ENCODE data around the gene CYLD.

Gene CYLD

DNA sequence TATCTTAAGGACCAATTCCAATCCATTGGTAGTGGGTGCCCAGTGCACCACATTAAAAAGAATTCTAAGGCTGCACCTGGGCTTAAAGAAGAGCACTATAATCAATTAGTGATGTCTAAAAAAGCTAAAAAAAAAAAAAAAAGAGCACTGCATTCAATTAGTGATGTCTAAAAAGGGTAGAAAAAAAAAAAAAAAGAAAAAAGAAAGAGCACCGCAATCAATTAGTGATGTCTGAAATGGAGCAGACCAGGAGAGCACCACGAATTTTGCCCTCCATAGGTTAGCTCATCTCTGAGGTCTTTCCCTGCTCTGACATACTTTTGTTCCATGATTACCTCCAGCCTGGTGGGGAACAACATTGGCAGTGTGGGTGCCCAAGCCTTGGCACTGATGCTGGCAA lies 18.9 kb upstream of the CYLD start:
- Histone ChIP-seq H3K4me3 (no peak overlapping the region), H4K20me1 (no peaks in the 10 kb centered on the region), H3K4me2 (no peak overlapping the region), H3K36me3 (peaks cover 0 to 77% (median 0%) of the 10 kb centered on the region in 11 experiments; a peak in 10 of 22 replicates), H3K27me3 (no peaks in the 10 kb centered on the region), H3K9me3 (replicated peaks in 1 of 11) (peaks cover 12 to 46% (median 18%) of the 10 kb centered on the region in 11 experiments; a peak in 21 of 22 replicates), H3K4me1 (peaks cover 10 to 28% (median 18%) of the 10 kb centered on the region in 10 experiments), H3K27ac (no peak overlapping the region), H3K9ac (no peak overlapping the region)
- TF ChIP-seq Cebpa-rat (IDR thresholded peaks at IDR 0.05): no peak

DNA sequence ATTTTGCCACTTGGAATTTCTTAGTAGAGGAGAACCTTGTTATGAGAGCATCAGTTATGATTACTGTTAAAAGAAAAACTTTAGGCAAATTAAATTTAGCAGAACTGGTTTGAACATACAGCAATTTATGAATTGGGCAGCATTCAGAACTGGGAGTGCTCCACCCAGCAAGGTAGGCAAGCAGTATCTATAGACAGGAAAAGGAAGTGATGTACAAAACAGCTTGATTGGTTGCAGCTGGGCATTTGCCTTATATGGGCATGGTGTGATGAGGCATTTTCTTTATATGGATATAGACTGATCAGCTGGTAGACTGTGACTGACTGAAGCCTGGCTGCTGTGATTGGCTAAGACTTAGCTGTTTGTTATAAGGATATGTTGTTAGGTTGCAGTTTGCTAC lies 17.6 kb upstream of the CYLD start:
- H3K9ac ChIP-seq: no peak overlapping the region
- no peaks in the 10 kb centered on the region for H4K20me1 ChIP-seq
- no peak overlapping the region for H3K27ac ChIP-seq
- H3K4me1 ChIP-seq: peaks cover 10 to 14% (median 13%) of the 10 kb centered on the region in 10 experiments
- H3K27me3 ChIP-seq: no peaks in the 10 kb centered on the region
- H3K9me3 ChIP-seq (replicated peaks in 1 of 11): peaks cover 12 to 46% (median 18%) of the 10 kb centered on the region in 11 experiments; a peak in 21 of 22 replicates
- H3K36me3 ChIP-seq: peaks cover 0 to 88% (median 0%) of the 10 kb centered on the region in 11 experiments; a peak in 10 of 22 replicates
- no peak for TF ChIP-seq Cebpa-rat (IDR thresholded peaks at IDR 0.05)
- H3K4me3 ChIP-seq: no peak overlapping the region
- H3K4me2 ChIP-seq: no peak overlapping the region

DNA sequence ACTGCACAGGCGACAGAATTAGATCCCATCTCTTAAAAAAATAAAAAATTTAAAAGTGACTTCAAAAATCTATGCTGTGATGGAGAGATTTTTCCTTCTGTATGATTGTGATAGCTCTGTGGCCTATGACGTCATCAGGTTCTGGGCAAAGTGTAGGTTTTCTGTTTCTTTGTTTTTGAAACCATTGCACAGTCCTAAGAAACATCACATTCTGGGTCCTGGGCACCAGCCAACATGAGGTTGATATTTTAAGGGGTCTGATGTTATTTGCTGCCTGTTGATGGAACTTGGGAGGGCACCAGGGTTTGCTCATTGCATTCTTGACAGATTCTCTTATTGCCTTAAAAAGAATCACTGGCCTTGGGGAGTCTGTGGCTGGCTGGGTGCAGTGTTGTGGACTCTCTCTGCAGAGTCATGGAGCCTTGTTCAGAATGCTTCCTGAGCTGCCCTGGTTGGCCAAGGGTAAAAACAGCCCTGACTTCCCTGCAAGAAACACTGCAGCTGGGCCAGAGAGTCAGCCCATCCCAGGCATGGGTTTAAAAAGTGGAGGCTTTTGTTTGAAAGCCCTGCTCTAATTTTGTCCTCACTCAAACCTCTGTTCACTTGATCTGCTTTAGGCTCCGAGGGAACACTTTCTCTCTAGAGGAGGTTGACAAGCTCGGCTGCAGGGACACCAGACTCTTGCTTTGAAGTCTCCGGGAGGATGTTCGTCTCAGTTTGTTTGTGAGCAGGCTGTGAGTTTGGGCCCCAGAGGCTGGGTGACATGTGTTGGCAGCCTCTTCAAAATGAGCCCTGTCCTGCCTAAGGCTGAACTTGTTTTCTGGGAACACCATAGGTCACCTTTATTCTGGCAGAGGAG lies 10.5 kb upstream of the CYLD start:
- Histone ChIP-seq H3K9me3 (replicated peaks in 1 of 11) (peaks cover 0 to 2% (median 0%) of the 10 kb centered on the region in 11 experiments; a peak in 1 of 22 replicates), H3K4me3 (no peak overlapping the region), H3K27me3 (no peaks in the 10 kb centered on the region), H3K27ac (no peak overlapping the region), H3K36me3 (peaks cover 0 to 72% (median 0%) of the 10 kb centered on the region in 11 experiments; a peak in 9 of 22 replicates), H3K9ac (no peak overlapping the region), H3K4me1 (peaks cover 0 to 19% (median 4%) of the 10 kb centered on the region in 10 experiments; a peak in 9 of 20 replicates), H4K20me1 (peaks cover 0 to 6% (median 0%) of the 10 kb centered on the region in 11 experiments; a peak in 2 of 22 replicates), H3K4me2 (no peak overlapping the region)
- no peak for TF ChIP-seq Cebpa-rat (IDR thresholded peaks at IDR 0.05)

DNA sequence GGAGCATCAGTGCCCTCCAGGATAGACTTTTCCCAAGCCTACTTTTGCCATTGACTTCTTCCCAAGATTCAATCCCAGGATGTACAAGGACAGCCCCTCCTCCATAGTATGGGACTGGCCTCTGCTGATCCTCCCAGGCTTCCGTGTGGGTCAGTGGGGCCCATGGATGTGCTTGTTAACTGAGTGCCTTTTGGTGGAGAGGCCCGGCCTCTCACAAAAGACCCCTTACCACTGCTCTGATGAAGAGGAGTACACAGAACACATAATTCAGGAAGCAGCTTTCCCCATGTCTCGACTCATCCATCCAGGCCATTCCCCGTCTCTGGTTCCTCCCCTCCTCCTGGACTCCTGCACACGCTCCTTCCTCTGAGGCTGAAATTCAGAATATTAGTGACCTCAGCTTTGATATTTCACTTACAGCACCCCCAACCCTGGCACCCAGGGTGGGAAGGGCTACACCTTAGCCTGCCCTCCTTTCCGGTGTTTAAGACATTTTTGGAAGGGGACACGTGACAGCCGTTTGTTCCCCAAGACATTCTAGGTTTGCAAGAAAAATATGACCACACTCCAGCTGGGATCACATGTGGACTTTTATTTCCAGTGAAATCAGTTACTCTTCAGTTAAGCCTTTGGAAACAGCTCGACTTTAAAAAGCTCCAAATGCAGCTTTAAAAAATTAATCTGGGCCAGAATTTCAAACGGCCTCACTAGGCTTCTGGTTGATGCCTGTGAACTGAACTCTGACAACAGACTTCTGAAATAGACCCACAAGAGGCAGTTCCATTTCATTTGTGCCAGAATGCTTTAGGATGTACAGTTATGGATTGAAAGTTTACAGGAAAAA lies 9.7 kb upstream of the CYLD start:
- Histone ChIP-seq H3K4me2 (no peak overlapping the region), H3K9ac (no peak overlapping the region), H3K4me3 (no peak overlapping the region), H3K36me3 (peaks cover 0 to 64% (median 0%) of the 10 kb centered on the region in 11 experiments; a peak in 6 of 22 replicates), H4K20me1 (peaks cover 0 to 9% (median 0%) of the 10 kb centered on the region in 11 experiments; a peak in 3 of 22 replicates), H3K27ac (no peak overlapping the region), H3K4me1 (peaks cover 0 to 26% (median 4%) of the 10 kb centered on the region in 10 experiments; a peak in 10 of 20 replicates), H3K27me3 (no peaks in the 10 kb centered on the region), H3K9me3 (replicated peaks in 1 of 11) (no peaks in the 10 kb centered on the region)
- no peak for TF ChIP-seq Cebpa-rat (IDR thresholded peaks at IDR 0.05)

DNA sequence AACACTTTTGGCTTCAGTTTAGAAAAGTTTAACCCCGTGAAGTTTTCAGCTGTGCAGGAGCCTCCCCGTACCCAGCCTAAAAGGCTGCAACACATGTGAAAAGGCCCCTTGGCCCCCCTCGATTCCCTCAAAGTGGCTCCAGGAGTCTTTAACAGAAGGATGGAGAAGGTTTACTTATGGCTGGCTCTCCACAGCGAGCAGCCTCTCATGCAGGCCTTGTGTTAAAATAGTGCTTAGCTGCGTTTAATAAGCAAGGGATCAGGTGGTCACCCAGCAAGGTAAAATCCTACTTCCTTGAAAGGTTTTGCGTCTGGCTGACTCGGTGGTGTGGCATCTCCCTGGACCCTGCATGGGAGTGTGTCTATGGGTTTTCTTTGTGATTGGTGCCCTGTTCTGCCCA lies 8.4 kb upstream of the CYLD start:
- no peak for TF ChIP-seq Cebpa-rat (IDR thresholded peaks at IDR 0.05)
- Histone ChIP-seq H3K4me2 (no peak overlapping the region), H4K20me1 (peaks cover 0 to 9% (median 0%) of the 10 kb centered on the region in 11 experiments; a peak in 3 of 22 replicates), H3K9ac (no peak overlapping the region), H3K27ac (no peak overlapping the region), H3K4me1 (peaks cover 0 to 28% (median 4%) of the 10 kb centered on the region in 10 experiments; a peak in 10 of 20 replicates), H3K27me3 (no peaks in the 10 kb centered on the region), H3K9me3 (replicated peaks in 1 of 11) (no peaks in the 10 kb centered on the region), H3K36me3 (peaks cover 0 to 52% (median 0%) of the 10 kb centered on the region in 11 experiments; a peak in 6 of 22 replicates), H3K4me3 (no peak overlapping the region)

DNA sequence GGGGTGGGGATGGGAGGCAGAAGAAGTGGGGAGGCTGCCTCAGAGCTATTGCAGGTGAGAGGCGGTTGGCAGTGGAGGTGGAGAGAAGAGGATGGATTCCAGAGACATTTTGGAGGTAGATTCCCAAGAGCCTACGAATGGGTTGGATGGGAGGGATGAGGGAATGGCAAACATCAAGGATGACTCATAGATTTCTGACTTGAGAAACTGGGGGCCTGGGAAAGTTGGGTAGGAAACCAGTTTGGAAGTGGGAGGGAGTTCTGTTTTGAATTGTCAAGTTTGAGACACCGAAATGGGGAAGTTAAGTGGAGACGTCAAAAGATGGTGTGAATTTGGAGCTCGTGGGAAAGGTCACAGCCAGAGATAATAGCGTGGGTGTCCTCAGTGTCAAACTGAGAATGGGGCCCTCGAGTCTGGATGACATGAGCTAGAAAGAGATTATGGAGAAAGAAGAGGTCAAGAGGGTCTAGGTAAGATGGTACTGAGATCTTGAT lies 6.2 kb upstream of the CYLD start:
- Histone ChIP-seq H3K4me3 (no peak overlapping the region), H4K20me1 (peaks cover 0 to 9% (median 0%) of the 10 kb centered on the region in 11 experiments; a peak in 3 of 22 replicates), H3K4me1 (peaks cover 0 to 38% (median 5%) of the 10 kb centered on the region in 10 experiments; a peak in 10 of 20 replicates), H3K27me3 (no peaks in the 10 kb centered on the region), H3K4me2 (peak overlapping the region in 5 of 11 experiments; percentile 24 to 82 (median 56); a peak in 9 of 22 replicates), H3K9ac (no peak overlapping the region), H3K27ac (no peak overlapping the region), H3K9me3 (replicated peaks in 1 of 11) (no peaks in the 10 kb centered on the region), H3K36me3 (peaks cover 0 to 31% (median 0%) of the 10 kb centered on the region in 11 experiments; a peak in 6 of 22 replicates)
- no peak for TF ChIP-seq Cebpa-rat (IDR thresholded peaks at IDR 0.05)

DNA sequence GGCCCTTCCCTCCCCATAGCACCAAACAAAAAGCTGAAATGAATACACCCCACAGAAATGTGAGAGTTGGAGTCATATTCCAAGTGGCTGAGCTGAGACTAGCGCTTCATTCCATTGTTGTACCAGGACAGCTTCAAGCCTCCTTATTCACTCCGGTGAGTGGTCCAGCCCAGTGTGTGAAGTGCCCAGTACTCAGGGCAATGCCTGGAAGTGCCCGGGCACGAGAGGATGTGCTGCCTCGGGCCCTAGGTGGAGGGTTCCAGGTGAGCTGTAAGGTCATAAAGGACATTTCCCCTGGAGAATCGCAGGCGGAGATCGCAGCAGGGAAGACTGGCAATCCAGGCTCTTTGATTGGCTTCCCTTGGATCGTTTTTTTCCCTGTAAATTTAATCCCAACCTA lies 5.4 kb upstream of the CYLD start:
- Histone ChIP-seq H3K36me3 (peaks cover 0 to 23% (median 0%) of the 10 kb centered on the region in 11 experiments; a peak in 6 of 22 replicates), H3K4me1 (peaks cover 0 to 46% (median 11%) of the 10 kb centered on the region in 10 experiments; a peak in 14 of 20 replicates), H3K27ac (no peak overlapping the region), H3K4me2 (peak overlapping the region in 3 of 11 experiments; percentile 56 to 82 (median 75); a peak in 5 of 22 replicates), H3K9me3 (replicated peaks in 1 of 11) (no peaks in the 10 kb centered on the region), H3K27me3 (no peaks in the 10 kb centered on the region), H4K20me1 (peaks cover 0 to 9% (median 0%) of the 10 kb centered on the region in 11 experiments; a peak in 3 of 22 replicates), H3K4me3 (no peak overlapping the region), H3K9ac (no peak overlapping the region)
- TF ChIP-seq Cebpa-rat (IDR thresholded peaks at IDR 0.05): no peak

DNA sequence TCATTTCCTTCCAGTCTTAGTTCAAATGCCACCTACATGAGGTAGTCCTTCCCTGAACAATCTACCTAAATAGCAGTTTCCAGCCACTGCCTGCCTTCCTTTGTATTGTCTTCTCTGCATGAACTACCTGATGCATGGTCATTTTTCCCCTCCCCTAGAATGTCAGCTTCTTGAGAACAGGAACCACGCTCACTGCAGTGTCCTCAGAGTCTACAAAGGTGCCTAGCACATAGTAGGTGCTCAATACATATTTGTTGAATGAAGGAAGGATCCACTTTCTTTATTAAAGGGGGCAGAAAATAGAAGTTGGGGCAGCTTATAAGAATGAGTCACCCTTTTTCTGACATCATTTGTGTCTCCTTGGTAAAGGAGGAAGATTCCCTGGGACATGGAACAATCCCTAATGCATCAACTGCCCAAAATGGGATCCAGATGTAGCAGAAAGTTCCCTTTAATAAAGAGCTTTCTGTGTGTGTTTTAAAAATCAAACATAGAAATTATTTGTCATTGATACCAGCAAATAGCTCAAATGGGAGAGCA lies 4.4 kb upstream of the CYLD start:
- peaks cover 0 to 46% (median 11%) of the 10 kb centered on the region in 10 experiments; a peak in 14 of 20 replicates for H3K4me1 ChIP-seq
- no peak overlapping the region for H3K27ac ChIP-seq
- peaks cover 0 to 9% (median 0%) of the 10 kb centered on the region in 11 experiments; a peak in 3 of 22 replicates for H4K20me1 ChIP-seq
- no peaks in the 10 kb centered on the region for H3K9me3 ChIP-seq (replicated peaks in 1 of 11)
- H3K27me3 ChIP-seq: peaks cover 0 to 6% (median 4%) of the 10 kb centered on the region in 11 experiments; a peak in 9 of 22 replicates
- peak overlapping the region in 2 of 11 experiments; percentile 5 to 75; a peak in 2 of 22 replicates for H3K4me2 ChIP-seq
- no peak overlapping the region for H3K4me3 ChIP-seq
- peaks cover 0 to 13% (median 0%) of the 10 kb centered on the region in 11 experiments; a peak in 4 of 22 replicates for H3K36me3 ChIP-seq
- H3K9ac ChIP-seq: no peak overlapping the region
- no peak for TF ChIP-seq Cebpa-rat (IDR thresholded peaks at IDR 0.05)
